KMS-11 (cell line): ENCODE measurements around the gene CCSER1.
A peak's percentile ranks its signal among the peaks of the same experiment; 100 is the strongest.
"Not testable (repeated sequence)": the region's sequence is repeated elsewhere in the genome, so short reads cannot be mapped to it uniquely, and the experiment has no call there.

Experiments
- H2AFZ ChIP-seq: fragments of 200-600 bp; sonication (generic); 2 replicates; pipeline ENCODE4 v1.6.1; 2016; ENCODE audit warnings: antibody characterized with exemption, mixed run types, low read depth
- H3K27ac ChIP-seq: fragments of 200-600 bp; sonication (generic); 2 replicates; pipeline ENCODE4 v1.6.1; 2016; ENCODE audit warnings: mild to moderate bottlenecking, mixed run types
- H3K27me3 ChIP-seq: fragments of 200-600 bp; sonication (generic); 2 replicates; pipeline ENCODE4 v1.6.1; 2017; ENCODE audit warnings: mild to moderate bottlenecking, low read depth, mixed run types, moderate library complexity; ENCODE audit not compliant: insufficient read depth
- H3K36me3 ChIP-seq: fragments of 200-600 bp; sonication (generic); 2 replicates; pipeline ENCODE4 v1.6.1; 2017; ENCODE audit warnings: mild to moderate bottlenecking, mixed run types; ENCODE audit not compliant: insufficient read depth
- H3K4me1 ChIP-seq: fragments of 200-600 bp; sonication (generic); 2 replicates; pipeline ENCODE4 v1.6.1; 2016; ENCODE audit warnings: mild to moderate bottlenecking, low read depth, mixed run types; ENCODE audit not compliant: poor library complexity, severe bottlenecking
- H3K4me2 ChIP-seq: fragments of 200-600 bp; sonication (generic); 2 replicates; pipeline ENCODE4 v1.7.0; 2016; ENCODE audit warnings: mild to moderate bottlenecking, mixed run types
- H3K4me3 ChIP-seq: fragments of 200-600 bp; sonication (generic); IDR thresholded peaks from 2 replicates; pipeline ENCODE4 v1.6.1; 2017; ENCODE audit warnings: low read depth, low read length, mixed read lengths; ENCODE audit not compliant: insufficient read depth
- H3K79me2 ChIP-seq: fragments of 200-600 bp; sonication (generic); 2 replicates; pipeline ENCODE4 v1.6.1; 2016; ENCODE audit warnings: low read depth, mixed run types; ENCODE audit not compliant: insufficient read depth
- H3K9ac ChIP-seq: fragments of 200-600 bp; sonication (generic); 2 replicates; pipeline ENCODE4 v1.6.1; 2016; ENCODE audit warnings: mild to moderate bottlenecking, mixed run types
- H4K20me1 ChIP-seq: fragments of 200-600 bp; sonication (generic); 2 replicates; pipeline ENCODE4 v1.6.1; 2016; ENCODE audit warnings: mild to moderate bottlenecking, mixed run types; ENCODE audit not compliant: insufficient read depth
- TF ChIP-seq, protein P1 (sequence below): fragments of 200-600 bp; sonication (generic); conservative IDR thresholded peaks from 2 replicates; pipeline ENCODE4 v1.6.1; 2017; ENCODE audit warnings: low read depth, mild to moderate bottlenecking, antibody characterized with exemption, low read length, moderate library complexity, mixed read lengths

CCSER1 gene

DNA sequence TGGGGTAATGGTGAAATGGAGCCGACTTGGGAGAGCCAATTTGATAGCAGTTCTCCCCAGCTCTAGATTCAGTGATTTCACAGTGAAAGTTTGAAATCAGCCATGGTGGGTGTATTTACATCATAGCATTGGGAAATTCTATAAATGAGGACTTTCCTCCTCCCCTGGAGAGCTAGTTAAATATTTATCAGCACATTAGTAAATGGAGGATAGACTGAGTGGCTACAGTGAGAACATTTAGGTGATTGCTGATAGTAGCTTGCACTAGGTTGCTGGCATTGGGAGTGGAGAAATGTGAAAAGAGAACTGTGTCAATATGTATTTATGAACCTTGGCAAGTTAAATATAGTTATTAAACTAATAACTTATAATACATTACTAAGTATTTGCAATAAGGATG, 347.3 kb downstream of the CCSER1 start:
- Histone ChIP-seq H4K20me1 (no peaks in the 10 kb centered on the region), H3K4me1 (peaks cover 24% of the 10 kb centered on the region), H3K9ac (no peak overlapping the region), H3K4me3 (no peak overlapping the region), H3K36me3 (no peaks in the 10 kb centered on the region), H3K4me2 (no peak overlapping the region), H3K79me2 (no peaks in the 10 kb centered on the region), H3K27me3 (no peaks in the 10 kb centered on the region), H3K27ac (no peak overlapping the region), H2AFZ (no peak overlapping the region)
- TF ChIP-seq, protein P1, sequence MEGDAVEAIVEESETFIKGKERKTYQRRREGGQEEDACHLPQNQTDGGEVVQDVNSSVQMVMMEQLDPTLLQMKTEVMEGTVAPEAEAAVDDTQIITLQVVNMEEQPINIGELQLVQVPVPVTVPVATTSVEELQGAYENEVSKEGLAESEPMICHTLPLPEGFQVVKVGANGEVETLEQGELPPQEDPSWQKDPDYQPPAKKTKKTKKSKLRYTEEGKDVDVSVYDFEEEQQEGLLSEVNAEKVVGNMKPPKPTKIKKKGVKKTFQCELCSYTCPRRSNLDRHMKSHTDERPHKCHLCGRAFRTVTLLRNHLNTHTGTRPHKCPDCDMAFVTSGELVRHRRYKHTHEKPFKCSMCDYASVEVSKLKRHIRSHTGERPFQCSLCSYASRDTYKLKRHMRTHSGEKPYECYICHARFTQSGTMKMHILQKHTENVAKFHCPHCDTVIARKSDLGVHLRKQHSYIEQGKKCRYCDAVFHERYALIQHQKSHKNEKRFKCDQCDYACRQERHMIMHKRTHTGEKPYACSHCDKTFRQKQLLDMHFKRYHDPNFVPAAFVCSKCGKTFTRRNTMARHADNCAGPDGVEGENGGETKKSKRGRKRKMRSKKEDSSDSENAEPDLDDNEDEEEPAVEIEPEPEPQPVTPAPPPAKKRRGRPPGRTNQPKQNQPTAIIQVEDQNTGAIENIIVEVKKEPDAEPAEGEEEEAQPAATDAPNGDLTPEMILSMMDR: no peak

DNA sequence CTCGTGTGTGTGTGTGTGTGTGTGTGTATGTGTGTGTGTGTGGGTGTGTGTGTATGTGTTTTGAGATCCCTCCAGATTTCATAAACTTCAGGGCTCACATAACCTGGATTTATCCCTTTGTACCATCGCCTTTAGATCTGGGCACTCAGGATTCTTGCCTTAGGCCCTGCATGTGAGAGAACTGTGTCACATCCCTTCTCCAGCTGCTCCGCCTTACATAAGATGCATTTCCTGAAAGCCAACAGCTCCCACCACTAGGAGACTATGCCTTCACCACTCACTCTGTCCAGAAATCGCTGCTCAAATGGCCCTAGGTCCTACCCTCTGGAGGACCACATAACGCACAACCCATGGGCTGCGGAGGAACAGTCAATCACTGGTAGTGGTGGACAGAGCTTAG, 348.8 kb downstream of the CCSER1 start:
- Histone ChIP-seq H3K4me2 (no peak overlapping the region), H3K4me1 (peaks cover 12% of the 10 kb centered on the region), H4K20me1 (no peaks in the 10 kb centered on the region), H3K27ac (no peak overlapping the region), H3K36me3 (no peaks in the 10 kb centered on the region), H2AFZ (no peak overlapping the region), H3K9ac (no peak overlapping the region), H3K27me3 (no peaks in the 10 kb centered on the region), H3K79me2 (no peaks in the 10 kb centered on the region), H3K4me3 (no peak overlapping the region)
- TF ChIP-seq, protein P1: no peak

DNA sequence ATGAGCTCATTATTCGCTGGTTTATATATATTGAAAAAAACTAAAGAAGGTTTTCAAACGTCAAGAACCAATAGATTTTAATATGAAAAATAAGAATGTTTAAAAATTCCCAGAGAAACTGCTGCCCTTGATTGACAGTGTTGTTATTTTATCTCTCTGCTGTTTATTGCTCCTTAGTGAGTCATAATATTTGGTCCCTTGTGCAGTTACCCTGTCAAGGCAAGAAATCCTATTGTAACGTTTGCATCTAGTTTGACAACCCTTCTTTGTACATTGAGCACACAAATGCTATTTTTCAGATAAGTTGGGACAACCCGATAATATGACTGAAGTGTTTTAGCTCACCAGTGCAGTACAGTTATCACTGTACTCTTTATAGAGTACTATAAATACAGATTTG, 349.4 kb downstream of the CCSER1 start:
- Histone ChIP-seq H3K9ac (no peak overlapping the region), H3K36me3 (no peaks in the 10 kb centered on the region), H3K27ac (no peak overlapping the region), H4K20me1 (no peaks in the 10 kb centered on the region), H3K4me2 (peak overlapping the region; percentile 33; the same call in 1 of the 2 replicates), H3K79me2 (no peaks in the 10 kb centered on the region), H3K27me3 (no peaks in the 10 kb centered on the region), H3K4me3 (no peak overlapping the region), H3K4me1 (peaks cover 12% of the 10 kb centered on the region), H2AFZ (no peak overlapping the region)
- TF ChIP-seq, protein P1: no peak

DNA sequence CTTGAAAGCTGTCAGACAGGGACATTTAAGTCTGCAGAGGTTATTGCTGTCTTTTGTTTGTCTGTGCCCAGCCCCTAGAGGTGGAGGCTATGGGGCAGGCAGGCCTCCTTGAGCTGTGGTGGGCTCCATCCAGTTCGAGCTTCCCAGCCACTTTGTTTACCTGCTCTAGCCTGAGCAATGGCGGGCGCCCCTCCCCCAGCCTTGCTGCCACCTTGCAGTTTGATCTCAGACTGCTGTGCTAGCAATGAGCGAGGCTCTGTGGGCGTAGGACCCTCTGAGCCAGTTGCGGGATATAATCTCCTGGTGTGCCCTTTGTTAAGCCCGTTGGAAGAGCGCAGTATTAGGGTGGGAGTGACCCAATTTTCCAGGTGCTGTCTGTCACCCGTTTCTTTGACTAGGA, 357.7 kb downstream of the CCSER1 start:
- not testable (repeated sequence) for H4K20me1 ChIP-seq, H3K9ac ChIP-seq, H3K79me2 ChIP-seq, H3K27ac ChIP-seq, H3K4me3 ChIP-seq, H3K27me3 ChIP-seq, H3K36me3 ChIP-seq, H2AFZ ChIP-seq, H3K4me2 ChIP-seq
- peaks cover 13% of the 10 kb centered on the region for H3K4me1 ChIP-seq

DNA sequence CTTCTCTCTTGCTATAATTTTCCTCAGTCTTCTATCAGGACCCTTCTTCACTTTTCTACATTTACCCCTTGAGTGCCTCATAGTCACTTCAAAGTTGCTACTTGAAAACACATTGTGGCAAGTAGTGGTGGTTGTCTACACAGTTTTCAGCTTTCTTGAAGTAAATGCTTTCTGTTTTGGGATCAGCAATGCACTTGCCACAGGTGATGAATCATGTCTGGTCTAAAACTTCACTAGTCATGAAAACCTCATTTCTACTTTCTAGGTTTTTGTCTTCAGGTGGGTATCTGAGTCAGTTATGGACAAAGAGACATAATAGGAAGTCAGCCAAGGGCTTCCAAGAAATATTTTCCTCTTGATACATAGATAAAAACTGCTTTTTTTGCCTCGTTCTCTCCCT, 359.2 kb downstream of the CCSER1 start:
- peak overlapping the region; percentile 29; the same call in 1 of the 2 replicates for H3K27ac ChIP-seq
- H3K4me1 ChIP-seq: peaks cover 13% of the 10 kb centered on the region
- H2AFZ ChIP-seq: no peak overlapping the region
- H3K9ac ChIP-seq: no peak overlapping the region
- H4K20me1 ChIP-seq: no peaks in the 10 kb centered on the region
- H3K27me3 ChIP-seq: no peaks in the 10 kb centered on the region
- peak overlapping the region; percentile 26; the same call in 1 of the 2 replicates for H3K4me2 ChIP-seq
- TF ChIP-seq, protein P1: no peak
- no peaks in the 10 kb centered on the region for H3K79me2 ChIP-seq
- H3K36me3 ChIP-seq: no peaks in the 10 kb centered on the region
- H3K4me3 ChIP-seq: no peak overlapping the region
